Measurements from ENCODE around the gene E2F8. TPM values are rescaled to one million over a fixed set of nuclear protein-coding genes. Genes with fewer than 3 reads are reported as not detected.
"Not testable (repeated sequence)": the region's sequence is repeated elsewhere in the genome, so short reads cannot be mapped to it uniquely, and the experiment has no call there.

E2F8 gene
- total and polyA plus RNA-seq, 3 donors from 2014 or later: 1.1 to 5.3 (median 1.3) TPM

GRCh38 chr11:19263333-19263732 lies 22.6 kb upstream of the E2F8 start:
- 60 to 70% methylated on average over 3 of the region's 3 CpGs for WGBS, 2 donors
- intact Hi-C loops (cut with DNase I; ENCODE audit: low total_unique reads): no loop called here
- no peaks in the 10 kb centered on the region for H3K36me3 ChIP-seq (ENCODE audit: low read depth, missing control alignments)
- H3K4me1 ChIP-seq: no peaks in the 10 kb centered on the region
- H3K4me3 ChIP-seq: no peak overlapping the region
- DNase-seq: no peak
- no peaks in the 10 kb centered on the region for H3K9me3 ChIP-seq
- H3K27ac ChIP-seq: no peak overlapping the region
- TF ChIP-seq CTCF (IDR thresholded peaks at IDR 0.05) (no peak), POLR2A (IDR thresholded peaks at IDR 0.05) (no peak)
- H3K27me3 ChIP-seq: no peaks in the 10 kb centered on the region

GRCh38 chr11:19259487-19260345 lies 19.0 kb upstream of the E2F8 start:
- intact Hi-C loops (cut with DNase I; ENCODE audit: low total_unique reads): no loop called here
- Histone ChIP-seq H3K4me1 (no peaks in the 10 kb centered on the region), H3K27me3 (no peaks in the 10 kb centered on the region), H3K4me3 (no peak overlapping the region), H3K36me3 (ENCODE audit: low read depth, missing control alignments) (no peaks in the 10 kb centered on the region), H3K27ac (no peak overlapping the region), H3K9me3 (no peaks in the 10 kb centered on the region)
- TF ChIP-seq CTCF (IDR thresholded peaks at IDR 0.05): peak; percentile 63 to 94 (median 89)
- no peak for TF ChIP-seq POLR2A (IDR thresholded peaks at IDR 0.05)
- peak; percentile 83 for DNase-seq
- 48 to 53% methylated on average over 6 of the region's 6 CpGs for WGBS, 2 donors

DNA sequence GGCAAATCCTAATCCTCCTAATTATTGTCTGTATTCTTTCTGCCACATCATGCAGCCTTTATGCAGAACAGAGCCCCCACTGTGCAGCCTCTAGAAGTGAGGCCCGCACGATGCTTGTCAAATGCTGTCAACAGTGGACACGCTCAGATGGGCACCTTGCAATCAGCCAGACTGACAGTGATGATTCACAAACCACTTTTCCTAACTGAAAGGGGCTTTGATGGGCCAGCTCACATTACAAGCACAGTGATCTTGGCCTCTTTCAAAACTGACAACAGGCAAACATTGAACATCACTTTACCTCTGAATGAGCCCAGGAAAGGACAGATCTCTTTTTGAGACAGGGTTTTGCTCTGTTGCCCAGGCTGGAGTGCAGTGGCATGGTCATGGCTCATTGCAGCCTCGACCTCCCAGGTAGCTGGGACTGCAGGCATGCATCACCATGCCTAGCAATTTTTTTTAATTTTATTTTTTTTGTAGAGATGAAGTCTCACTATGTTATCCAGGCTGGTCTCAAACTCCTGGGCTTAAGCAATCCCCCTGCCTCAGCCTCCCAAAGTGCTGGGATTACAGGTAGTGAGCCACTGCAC lies 18.0 kb upstream of the E2F8 start:
- Histone ChIP-seq H3K27me3 (no peaks in the 10 kb centered on the region), H3K9me3 (no peaks in the 10 kb centered on the region), H3K4me3 (no peak overlapping the region), H3K36me3 (ENCODE audit: low read depth, missing control alignments) (no peaks in the 10 kb centered on the region), H3K4me1 (no peaks in the 10 kb centered on the region), H3K27ac (no peak overlapping the region)
- WGBS, 2 donors: 73 to 83% methylated on average over 4 of the region's 4 CpGs
- intact Hi-C loops (cut with DNase I; ENCODE audit: low total_unique reads): no loop called here
- DNase-seq: no peak
- no peak for TF ChIP-seq CTCF (IDR thresholded peaks at IDR 0.05)
- TF ChIP-seq POLR2A (IDR thresholded peaks at IDR 0.05): no peak

DNA sequence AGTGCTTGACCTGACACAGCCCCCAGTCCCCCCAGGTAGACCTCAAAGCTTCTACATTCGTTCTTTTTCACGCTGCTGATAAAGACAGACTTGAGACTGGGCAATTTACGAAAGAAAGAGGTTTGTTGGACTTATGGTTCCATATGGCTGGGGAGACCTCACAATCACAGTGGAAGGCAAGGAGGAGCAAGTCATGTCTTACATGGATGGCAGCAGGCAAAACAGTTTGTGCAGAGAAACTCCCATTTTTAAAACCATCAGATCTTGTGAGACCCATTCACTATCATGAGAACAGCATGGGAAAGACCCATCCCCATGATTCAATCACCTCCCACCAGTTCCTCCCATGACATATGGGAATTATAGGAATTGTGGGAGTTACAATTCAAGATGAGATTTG lies 13.7 kb upstream of the E2F8 start:
- DNase-seq; H3K27me3 ChIP-seq; H3K4me1 ChIP-seq; H3K27ac ChIP-seq; H3K36me3 ChIP-seq (ENCODE audit: low read depth, missing control alignments); intact Hi-C loops (cut with DNase I; ENCODE audit: low total_unique reads); H3K9me3 ChIP-seq; H3K4me3 ChIP-seq: not testable (repeated sequence)
- WGBS, 2 donors: 56 to 61% methylated on average over 3 of the region's 3 CpGs

DNA sequence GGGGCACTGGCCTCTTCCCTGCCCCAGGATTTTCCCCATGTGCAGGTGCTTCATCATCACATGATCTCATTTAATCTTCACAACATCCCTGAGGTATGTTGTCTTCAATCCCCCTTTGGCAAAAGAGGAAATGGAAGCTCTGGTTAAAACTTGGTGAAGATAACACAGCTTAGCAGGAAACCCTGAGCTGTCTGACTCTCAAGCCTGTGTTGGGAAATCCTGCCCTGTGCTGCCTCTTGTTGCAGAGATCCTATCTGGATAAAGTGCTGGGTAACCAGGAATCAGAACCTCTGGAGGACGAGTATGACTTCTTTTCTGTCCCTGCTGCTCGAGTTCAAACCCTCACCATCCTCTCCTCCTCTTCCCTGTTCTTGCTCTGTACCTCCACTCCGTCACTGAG lies 13.1 kb upstream of the E2F8 start:
- H3K4me1 ChIP-seq: no peaks in the 10 kb centered on the region
- 85 to 89% methylated on average over 3 of the region's 3 CpGs for WGBS, 2 donors
- TF ChIP-seq CTCF (IDR thresholded peaks at IDR 0.05) (no peak), POLR2A (IDR thresholded peaks at IDR 0.05) (no peak)
- no peak overlapping the region for H3K27ac ChIP-seq
- no peaks in the 10 kb centered on the region for H3K36me3 ChIP-seq (ENCODE audit: low read depth, missing control alignments)
- no peaks in the 10 kb centered on the region for H3K27me3 ChIP-seq
- intact Hi-C loops (cut with DNase I; ENCODE audit: low total_unique reads): no loop called here
- H3K9me3 ChIP-seq: no peaks in the 10 kb centered on the region
- no peak overlapping the region for H3K4me3 ChIP-seq
- no peak for DNase-seq

All from testis (tissue), 3 donors.